HepG2 (cell line): ENCODE data around the gene LSM2. TPM values are rescaled to one million over a fixed set of nuclear protein-coding genes. Genes with fewer than 3 reads are reported as not detected.

ENCODE experiments used
- ATF5 ChIP-seq: sonication (generic); formaldehyde crosslinking; IDR thresholded peaks from 2 replicates; pipeline ENCODE4 v1.4.0; 2020; ENCODE audit warnings: mild to moderate bottlenecking, low read depth, missing genetic modification reagents
- CEBPB ChIP-seq: IDR thresholded peaks from 2 replicates; pipeline ENCODE4 v1.6.1; 2011; ENCODE audit warnings: low read depth, low read length, improper control_type of control experiment, borderline replicate concordance
- CREB1 ChIP-seq, 2 experiments: fragments of 450-650 bp in 1 of 2; IDR thresholded peaks; 2 replicates each; pipeline ENCODE4 v1.6.1; 2016 to 2017; ENCODE audit warnings: control low read depth in 1 of 2, mild to moderate bottlenecking in 1 of 2, missing compliant biosample characterization in 1 of 2, missing genetic modification characterization in 1 of 2
- EP300 ChIP-seq, 3 experiments: sonication (generic) in 1 of 3; formaldehyde crosslinking in 1 of 3; IDR thresholded peaks; 2 replicates each; pipeline versions ENCODE4 v1.5.1 to v1.6.1; 2011 to 2020; ENCODE audit warnings: low read depth in 2 of 3, low read length in 2 of 3, borderline replicate concordance in 1 of 3, improper control_type of control experiment in 1 of 3, mild to moderate bottlenecking in 1 of 3, missing genetic modification reagents in 1 of 3, moderate library complexity in 1 of 3
- FOXA1 ChIP-seq, 2 experiments: fragments of 450-650 bp in 1 of 2; sonication (generic) in 1 of 2; formaldehyde crosslinking in 1 of 2; IDR thresholded peaks; 2 replicates each; pipeline versions ENCODE4 v1.4.0 to v1.6.1; 2016 to 2020; ENCODE audit warnings: missing genetic modification reagents in 1 of 2
- GLI4 ChIP-seq: sonication (generic); formaldehyde crosslinking; IDR thresholded peaks from 2 replicates; pipeline ENCODE4 v1.5.1; 2020; ENCODE audit warnings: missing genetic modification reagents, mild to moderate bottlenecking, moderate library complexity, borderline replicate concordance
- HMGA1 ChIP-seq: sonication (generic); formaldehyde crosslinking; conservative IDR thresholded peaks from 2 replicates; pipeline ENCODE4 v1.4.0; 2020; ENCODE audit warnings: missing genetic modification reagents
- KLF11 ChIP-seq: IDR thresholded peaks from 2 replicates; pipeline ENCODE4 v1.6.1; 2016; ENCODE audit warnings: missing compliant biosample characterization
- SAFB2 ChIP-seq: sonication (generic); formaldehyde crosslinking; IDR thresholded peaks from 2 replicates; pipeline ENCODE4 v1.5.1; 2020; ENCODE audit warnings: missing genetic modification reagents, low read depth, mild to moderate bottlenecking, borderline replicate concordance
- SETDB1 ChIP-seq: sonication (generic); formaldehyde crosslinking; IDR thresholded peaks from 2 replicates; pipeline ENCODE4 v1.5.1; 2020; ENCODE audit warnings: missing genetic modification reagents, mild to moderate bottlenecking, borderline replicate concordance
- TBL1XR1 ChIP-seq: fragments of 150-350 bp; IDR thresholded peaks from 2 replicates; pipeline ENCODE4 v1.6.1; 2014; ENCODE audit warnings: borderline replicate concordance, low read length; ENCODE audit not compliant: partially characterized antibody
- TP53 ChIP-seq: sonication (generic); formaldehyde crosslinking; conservative IDR thresholded peaks from 2 replicates; pipeline ENCODE4 v1.4.0; 2020; ENCODE audit warnings: missing genetic modification reagents
- ZNF550 ChIP-seq: sonication (generic); formaldehyde crosslinking; IDR thresholded peaks from 2 replicates; pipeline ENCODE4 v1.4.0; 2020; ENCODE audit warnings: mild to moderate bottlenecking, missing genetic modification reagents, borderline replicate concordance
- ZNF75D ChIP-seq: sonication (generic); formaldehyde crosslinking; IDR thresholded peaks from 2 replicates; pipeline ENCODE4 v1.8.1; 2023; ENCODE audit warnings: missing genetic modification reagents, mild to moderate bottlenecking, borderline replicate concordance
- ZSCAN20 ChIP-seq: sonication (generic); formaldehyde crosslinking; IDR thresholded peaks from 2 replicates; pipeline ENCODE4 v1.4.0; 2020; ENCODE audit warnings: missing genetic modification reagents, mild to moderate bottlenecking, borderline replicate concordance
- polyA plus RNA-seq, 8 experiments: library from polyadenylated mRNA; depleted of rRNA in 3 of 8; stranded (reverse) in 7 of 8; unstranded in 1 of 8; fragments of >200 nt; fragmentation: Illumina TruSeq in 4 of 8; extraction: Trizol in 4 of 8; gene quantifications; 2 replicates each; pipeline versions ENCODE4 v1.2.1 to v1.2.3, GENCODE V29; 2011 to 2016; ENCODE audit warnings: low read depth in 4 of 8, missing spikeins in 1 of 8, mixed read lengths in 1 of 8; ENCODE audit not compliant: insufficient read depth in 1 of 8
- total RNA-seq, 5 experiments: library from RNA; depleted of rRNA; stranded (reverse); fragments of >200 nt; fragmentation: Illumina TruSeq; extraction: Trizol; gene quantifications; 2 replicates each; pipeline ENCODE4 v1.2.3, GENCODE V29; 2016; ENCODE audit warnings: low read depth in 1 of 5
- TF ChIP-seq, protein P1 (sequence below): sonication (generic); formaldehyde crosslinking; IDR thresholded peaks from 2 replicates; pipeline ENCODE4 v1.4.0; 2020; ENCODE audit warnings: mild to moderate bottlenecking, missing genetic modification reagents
- TF ChIP-seq, protein P2 (sequence below): sonication (generic); formaldehyde crosslinking; IDR thresholded peaks from 2 replicates; pipeline ENCODE4 v1.9.0; 2021; ENCODE audit warnings: missing genetic modification reagents, mild to moderate bottlenecking, borderline replicate concordance
- TF ChIP-seq, protein P3 (sequence below): sonication (generic); formaldehyde crosslinking; IDR thresholded peaks from 2 replicates; pipeline ENCODE4 v1.5.0; 2020; ENCODE audit warnings: missing genetic modification reagents

Gene LSM2
- total and polyA plus RNA-seq, 2 of the 13 experiments (the other 11 are each of a cell fraction or from before 2014, with no cell fraction given), result 69.4 to 90.5 TPM

- peak in 1 of 2 experiments; percentile 82; a peak in 2 of 4 replicates for TF ChIP-seq EP300 (IDR thresholded peaks at IDR 0.05; ENCODE audit: low read depth in 2 of 2, low read length in 2 of 2)
- TF ChIP-seq EP300 (CRISPR knock-in tag; IDR thresholded peaks at IDR 0.05; ENCODE audit: borderline replicate concordance), result peak; percentile 26; the same call in 1 of the 2 replicates
- TF ChIP-seq ZNF75D, result no peak
- TF ChIP-seq, protein P1, sequence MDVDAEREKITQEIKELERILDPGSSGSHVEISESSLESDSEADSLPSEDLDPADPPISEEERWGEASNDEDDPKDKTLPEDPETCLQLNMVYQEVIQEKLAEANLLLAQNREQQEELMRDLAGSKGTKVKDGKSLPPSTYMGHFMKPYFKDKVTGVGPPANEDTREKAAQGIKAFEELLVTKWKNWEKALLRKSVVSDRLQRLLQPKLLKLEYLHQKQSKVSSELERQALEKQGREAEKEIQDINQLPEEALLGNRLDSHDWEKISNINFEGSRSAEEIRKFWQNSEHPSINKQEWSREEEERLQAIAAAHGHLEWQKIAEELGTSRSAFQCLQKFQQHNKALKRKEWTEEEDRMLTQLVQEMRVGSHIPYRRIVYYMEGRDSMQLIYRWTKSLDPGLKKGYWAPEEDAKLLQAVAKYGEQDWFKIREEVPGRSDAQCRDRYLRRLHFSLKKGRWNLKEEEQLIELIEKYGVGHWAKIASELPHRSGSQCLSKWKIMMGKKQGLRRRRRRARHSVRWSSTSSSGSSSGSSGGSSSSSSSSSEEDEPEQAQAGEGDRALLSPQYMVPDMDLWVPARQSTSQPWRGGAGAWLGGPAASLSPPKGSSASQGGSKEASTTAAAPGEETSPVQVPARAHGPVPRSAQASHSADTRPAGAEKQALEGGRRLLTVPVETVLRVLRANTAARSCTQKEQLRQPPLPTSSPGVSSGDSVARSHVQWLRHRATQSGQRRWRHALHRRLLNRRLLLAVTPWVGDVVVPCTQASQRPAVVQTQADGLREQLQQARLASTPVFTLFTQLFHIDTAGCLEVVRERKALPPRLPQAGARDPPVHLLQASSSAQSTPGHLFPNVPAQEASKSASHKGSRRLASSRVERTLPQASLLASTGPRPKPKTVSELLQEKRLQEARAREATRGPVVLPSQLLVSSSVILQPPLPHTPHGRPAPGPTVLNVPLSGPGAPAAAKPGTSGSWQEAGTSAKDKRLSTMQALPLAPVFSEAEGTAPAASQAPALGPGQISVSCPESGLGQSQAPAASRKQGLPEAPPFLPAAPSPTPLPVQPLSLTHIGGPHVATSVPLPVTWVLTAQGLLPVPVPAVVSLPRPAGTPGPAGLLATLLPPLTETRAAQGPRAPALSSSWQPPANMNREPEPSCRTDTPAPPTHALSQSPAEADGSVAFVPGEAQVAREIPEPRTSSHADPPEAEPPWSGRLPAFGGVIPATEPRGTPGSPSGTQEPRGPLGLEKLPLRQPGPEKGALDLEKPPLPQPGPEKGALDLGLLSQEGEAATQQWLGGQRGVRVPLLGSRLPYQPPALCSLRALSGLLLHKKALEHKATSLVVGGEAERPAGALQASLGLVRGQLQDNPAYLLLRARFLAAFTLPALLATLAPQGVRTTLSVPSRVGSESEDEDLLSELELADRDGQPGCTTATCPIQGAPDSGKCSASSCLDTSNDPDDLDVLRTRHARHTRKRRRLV (CRISPR knock-in tag), result 0 out of 2 replicates have a peak, but pooled peaks have one; percentile 63
- no peak for TF ChIP-seq SETDB1 (CRISPR knock-in tag)
- no peak for TF ChIP-seq ZSCAN20 (CRISPR knock-in tag)
- peak; percentile 31; the same call in 1 of the 2 replicates for TF ChIP-seq CREB1 (IDR thresholded peaks at IDR 0.05)
- TF ChIP-seq CREB1 (CRISPR knock-in tag; IDR thresholded peaks at IDR 0.05), result peak; percentile 75
- TF ChIP-seq, protein P2, sequence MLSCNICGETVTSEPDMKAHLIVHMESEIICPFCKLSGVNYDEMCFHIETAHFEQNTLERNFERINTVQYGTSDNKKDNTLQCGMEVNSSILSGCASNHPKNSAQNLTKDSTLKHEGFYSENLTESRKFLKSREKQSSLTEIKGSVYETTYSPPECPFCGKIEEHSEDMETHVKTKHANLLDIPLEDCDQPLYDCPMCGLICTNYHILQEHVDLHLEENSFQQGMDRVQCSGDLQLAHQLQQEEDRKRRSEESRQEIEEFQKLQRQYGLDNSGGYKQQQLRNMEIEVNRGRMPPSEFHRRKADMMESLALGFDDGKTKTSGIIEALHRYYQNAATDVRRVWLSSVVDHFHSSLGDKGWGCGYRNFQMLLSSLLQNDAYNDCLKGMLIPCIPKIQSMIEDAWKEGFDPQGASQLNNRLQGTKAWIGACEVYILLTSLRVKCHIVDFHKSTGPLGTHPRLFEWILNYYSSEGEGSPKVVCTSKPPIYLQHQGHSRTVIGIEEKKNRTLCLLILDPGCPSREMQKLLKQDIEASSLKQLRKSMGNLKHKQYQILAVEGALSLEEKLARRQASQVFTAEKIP, result no peak
- peak; percentile 72; the same call in 1 of the 2 replicates for TF ChIP-seq GLI4
- TF ChIP-seq SAFB2 (CRISPR knock-in tag), result peak; percentile 66; the same call in 1 of the 2 replicates
- TF ChIP-seq, protein P3, sequence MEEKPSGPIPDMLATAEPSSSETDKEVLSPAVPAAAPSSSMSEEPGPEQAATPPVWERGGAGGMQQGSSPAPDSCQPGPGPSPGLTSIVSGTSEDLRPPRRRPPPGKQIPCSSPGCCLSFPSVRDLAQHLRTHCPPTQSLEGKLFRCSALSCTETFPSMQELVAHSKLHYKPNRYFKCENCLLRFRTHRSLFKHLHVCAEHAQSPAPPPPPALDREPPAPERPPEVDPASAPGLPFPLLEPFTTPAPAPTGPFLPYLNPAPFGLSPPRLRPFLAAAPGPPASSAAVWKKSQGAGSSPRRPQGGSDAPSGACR (CRISPR knock-in tag), result no peak
- peak; percentile 72 for TF ChIP-seq TBL1XR1
- TF ChIP-seq ZNF550 (CRISPR knock-in tag), result no peak
- TF ChIP-seq ATF5 (CRISPR knock-in tag), result no peak
- no peak for TF ChIP-seq FOXA1 (IDR thresholded peaks at IDR 0.05)
- TF ChIP-seq FOXA1 (CRISPR knock-in tag; IDR thresholded peaks at IDR 0.05), result no peak
- TF ChIP-seq TP53 (CRISPR knock-in tag), result peak; percentile 68; the same call in 1 of the 2 replicates
- TF ChIP-seq CEBPB, result no peak
- peak; percentile 87; the same call in 1 of the 2 replicates for TF ChIP-seq KLF11
- TF ChIP-seq HMGA1 (CRISPR knock-in tag), result no peak
Measured at GRCh38 chr6:31827286-31828079, 20.7 kb upstream of the LSM2 start, which contains the start of gene HSPA1B (continued).
